OCI-M2 (cell line): ENCODE measurements around the gene KDM4F.
"Not testable (repeated sequence)": the region's sequence is repeated elsewhere in the genome, so short reads cannot be mapped to it uniquely, and the experiment has no call there.

Experiments used
- DNase-seq: peaks from one replicate; lab custom pipeline; 2025; ENCODE audit not compliant: unreplicated experiment; lab: John Stamatoyannopoulos, UW

Gene KDM4F

DNA sequence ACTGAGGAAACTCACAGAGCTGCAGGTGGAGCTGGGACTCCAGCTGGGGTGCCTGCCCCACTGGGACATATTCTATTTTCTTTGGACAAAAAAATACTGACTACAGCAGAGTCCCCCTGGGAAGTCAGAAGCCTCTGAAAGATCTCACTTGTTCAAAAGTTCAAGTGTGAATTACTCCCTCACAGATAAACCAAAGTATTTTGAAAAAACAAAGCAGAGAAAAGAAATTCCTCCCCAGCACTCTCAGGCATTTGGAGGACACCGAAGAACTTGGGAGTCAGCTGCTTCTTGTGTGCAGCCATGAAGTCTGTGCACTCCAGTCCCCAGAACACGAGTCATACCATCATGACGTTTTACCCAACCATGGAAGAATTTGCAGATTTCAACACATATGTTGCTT is at the start of gene KDM4F:
Gene KDM4F, plus strand, starts transcription at position 301 of the 400 bp plus-strand sequence.
- not testable (repeated sequence) for DNase-seq

DNA sequence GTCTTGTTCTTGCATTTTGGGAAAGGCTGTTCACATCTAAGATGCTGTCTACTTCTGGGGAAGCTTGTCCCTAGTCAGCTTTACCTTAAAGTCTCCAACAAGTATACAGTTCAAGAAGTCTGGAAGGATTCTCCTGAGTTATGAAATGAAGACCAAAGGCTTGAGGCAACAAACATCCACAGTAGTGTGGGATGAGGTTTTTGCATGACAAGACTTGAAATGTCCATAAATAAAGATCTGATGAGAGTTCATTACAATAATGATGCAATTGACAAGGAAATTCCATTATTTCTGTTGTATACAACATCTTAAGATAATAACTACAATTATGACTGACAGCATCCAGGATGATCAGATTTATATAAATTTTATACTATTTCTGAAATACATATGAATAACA is 45.5 kb upstream of the KDM4F start:
- DNase-seq: no peak

DNA sequence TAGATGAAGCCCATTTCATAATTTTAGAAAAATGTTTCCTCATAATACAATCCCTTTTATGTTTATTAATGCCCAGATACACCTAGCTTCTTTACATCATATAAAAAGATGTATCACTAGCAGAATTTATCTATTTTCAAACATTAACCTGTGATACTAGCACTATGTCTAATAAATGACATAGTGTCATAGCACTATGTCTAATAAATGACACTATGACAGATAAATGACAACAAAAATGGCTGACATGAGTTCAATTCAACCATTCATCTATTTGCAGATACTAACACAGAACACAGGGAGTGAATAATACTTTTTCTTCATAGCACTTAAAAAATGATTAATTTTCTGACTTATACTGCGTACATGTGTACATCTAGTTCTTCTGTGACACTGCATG is 43.6 kb upstream of the KDM4F start:
- no peak for DNase-seq

- DNase-seq: no peak
Observed at GRCh38 chr11:95011376-95011775, 37.8 kb upstream of the KDM4F start.

DNA sequence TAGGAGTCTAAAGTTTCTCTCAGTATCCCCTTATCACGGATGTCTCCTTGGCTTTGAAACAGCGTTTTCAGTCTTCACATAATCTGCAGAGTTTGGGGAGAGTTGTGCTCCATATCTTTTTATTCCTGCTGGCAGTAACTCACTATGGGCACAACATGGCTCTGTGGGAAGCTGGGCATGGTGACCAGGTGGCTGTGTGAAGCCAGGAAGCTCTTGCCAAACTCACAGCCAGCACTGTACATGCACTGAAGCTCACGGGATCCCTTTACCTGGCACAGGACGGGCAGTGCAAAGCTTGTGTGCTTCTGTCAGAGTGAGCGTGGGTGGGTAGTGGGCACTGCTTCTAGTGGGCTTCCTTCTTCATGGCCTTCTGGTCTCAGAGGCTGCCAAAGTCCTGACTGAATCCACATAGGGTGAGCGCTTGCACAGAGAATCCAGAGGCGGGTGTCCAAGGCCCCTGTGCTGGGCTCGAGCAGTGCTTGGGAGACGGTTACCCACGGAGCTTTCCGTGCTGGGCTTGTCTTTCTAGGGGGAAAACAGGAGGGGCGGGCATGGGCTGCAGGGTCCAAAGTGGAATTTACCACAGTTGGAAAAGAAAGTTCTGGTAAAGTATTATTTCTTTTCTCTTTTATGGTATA is 34.9 kb upstream of the KDM4F start:
- no peak for DNase-seq

GRCh38 chr11:95016139-95016538 is 33.1 kb upstream of the KDM4F start:
- DNase-seq: no peak

- DNase-seq: not testable (repeated sequence)
Observed at GRCh38 chr11:95021468-95021867, 27.8 kb upstream of the KDM4F start.

- no peak for DNase-seq
Observed at GRCh38 chr11:95024958-95025357, 24.3 kb upstream of the KDM4F start, which contains the start of gene KDM4E. Gene KDM4E, plus strand, starts transcription at chr11:95025258. Its CDS starts 300 bp downstream, at chr11:95025558.

GRCh38 chr11:95025594-95025993 is 23.6 kb upstream of the KDM4F start:
- not testable (repeated sequence) for DNase-seq

DNA sequence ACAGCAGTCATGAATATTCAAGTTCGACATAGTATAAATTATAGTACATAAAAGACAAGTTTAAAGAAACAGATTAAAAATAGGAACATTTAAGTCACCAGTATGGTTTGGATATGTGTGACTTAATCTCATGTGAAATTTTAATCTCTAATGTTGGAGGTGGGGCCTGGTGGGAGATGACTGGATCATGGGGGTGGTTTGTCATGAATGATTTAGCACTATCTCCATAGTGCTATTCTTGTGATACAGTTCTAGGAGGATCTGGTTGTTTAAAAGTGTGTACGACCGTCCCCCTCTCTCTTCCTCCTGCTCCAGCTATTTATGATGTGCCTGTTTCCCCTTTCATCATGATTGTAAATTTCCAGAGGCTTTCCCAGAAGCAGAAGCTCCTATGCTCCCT is 20.9 kb upstream of the KDM4F start:
- DNase-seq: no peak

DNA sequence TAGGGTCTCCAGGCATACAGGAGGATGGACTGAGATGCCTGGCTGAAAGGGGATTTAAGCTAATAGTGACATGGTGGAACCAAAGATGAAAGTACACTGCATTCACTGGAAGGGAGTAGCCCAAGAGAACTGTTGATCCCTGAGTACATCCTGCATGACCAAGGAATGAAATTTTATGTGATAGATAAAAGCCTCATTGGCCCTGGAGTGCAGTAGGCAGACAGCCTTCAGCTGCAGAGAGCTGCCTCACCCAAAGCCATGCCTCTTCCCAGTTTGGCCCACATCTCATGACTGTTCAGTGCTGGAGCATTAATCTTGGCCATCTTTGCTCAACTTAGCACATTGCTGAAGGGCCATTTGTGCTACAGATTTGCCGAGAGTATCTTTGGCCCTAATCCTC is 16.2 kb upstream of the KDM4F start:
- no peak for DNase-seq

- DNase-seq: no peak
Observed at GRCh38 chr11:95035316-95035715, 13.9 kb upstream of the KDM4F start.

DNA sequence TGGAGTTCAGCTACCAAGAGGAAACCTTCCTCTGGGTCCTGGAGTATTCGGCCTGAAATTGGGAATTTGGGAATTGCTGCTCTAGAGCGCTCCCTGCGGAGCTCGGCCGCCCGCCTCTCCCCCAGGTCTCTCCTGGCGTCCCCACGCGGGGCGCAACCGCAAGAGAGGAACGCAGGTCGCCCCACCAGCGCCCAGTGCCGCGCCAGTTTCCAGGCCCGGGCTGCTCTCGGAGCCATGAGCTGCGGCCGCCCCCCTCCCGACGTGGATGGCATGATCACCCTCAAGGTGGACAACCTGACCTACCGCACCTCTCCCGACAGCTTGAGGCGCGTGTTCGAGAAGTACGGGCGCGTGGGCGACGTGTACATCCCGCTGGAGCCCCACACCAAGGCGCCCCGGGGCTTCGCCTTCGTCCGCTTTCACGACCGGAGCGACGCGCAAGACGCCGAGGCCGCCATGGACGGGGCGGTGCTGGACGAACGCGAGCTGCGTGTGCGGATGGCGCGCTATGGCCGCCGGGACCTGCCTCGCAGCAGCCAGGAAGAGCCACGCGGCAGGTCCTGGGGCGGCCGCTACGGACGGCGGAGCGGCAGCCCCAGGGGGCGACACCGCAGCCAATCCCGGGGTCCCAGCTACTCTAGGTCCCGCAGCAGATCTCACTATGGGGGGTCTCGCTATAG is 11.7 kb upstream of the KDM4F start:
- DNase-seq: peak; percentile 21

GRCh38 chr11:95042239-95042638 is 7.0 kb upstream of the KDM4F start:
- no peak for DNase-seq

GRCh38 chr11:95042906-95043305 is 6.3 kb upstream of the KDM4F start:
- no peak for DNase-seq

GRCh38 chr11:95044010-95044409 is 5.2 kb upstream of the KDM4F start:
- no peak for DNase-seq

DNA sequence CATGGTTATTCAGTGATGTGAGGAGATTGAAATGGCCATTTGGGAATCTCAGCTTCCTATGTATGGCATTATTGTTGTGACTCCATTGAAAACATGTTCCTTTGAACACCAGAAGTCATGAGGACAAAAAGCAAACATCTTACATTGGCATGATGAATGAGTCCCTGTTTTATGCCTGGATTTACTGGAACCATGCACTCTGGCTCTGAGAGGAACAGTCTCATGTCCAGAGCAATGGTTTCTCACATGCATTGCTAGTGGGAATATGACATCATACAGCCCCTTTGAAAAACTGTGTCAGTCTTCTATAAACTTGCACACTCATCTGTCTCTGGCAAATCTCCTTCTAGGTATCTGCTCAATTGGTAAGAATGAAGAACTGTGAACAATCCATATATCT is 3.4 kb upstream of the KDM4F start:
- DNase-seq: no peak

GRCh38 chr11:95050595-95051202 is 1.5 kb downstream of the KDM4F start:
- DNase-seq: no peak

GRCh38 chr11:95054356-95054755 is 5.1 kb downstream of the KDM4F start:
- no peak for DNase-seq

- DNase-seq: no peak
Observed at GRCh38 chr11:95055283-95055897, 6.2 kb downstream of the KDM4F start.

DNA sequence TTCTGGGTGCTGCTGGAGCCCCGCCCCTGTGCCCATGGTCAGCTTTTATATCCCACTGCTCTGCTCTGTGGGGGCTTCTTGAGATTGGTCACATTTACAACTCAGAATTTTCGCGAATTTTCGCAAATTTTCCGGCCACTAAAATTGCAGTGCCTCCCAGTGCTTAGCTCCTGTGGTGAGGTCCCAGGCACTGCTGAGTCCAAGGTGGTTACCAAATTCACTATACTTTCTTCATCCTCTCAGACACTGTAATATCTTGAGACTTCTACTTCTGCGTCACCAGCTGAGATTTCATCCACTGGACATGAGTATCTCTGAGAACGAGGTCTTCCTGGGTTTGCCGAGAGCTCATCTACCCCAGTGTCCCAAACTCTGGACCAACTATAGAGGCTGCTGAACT is 8.7 kb downstream of the KDM4F start:
- no peak for DNase-seq

DNA sequence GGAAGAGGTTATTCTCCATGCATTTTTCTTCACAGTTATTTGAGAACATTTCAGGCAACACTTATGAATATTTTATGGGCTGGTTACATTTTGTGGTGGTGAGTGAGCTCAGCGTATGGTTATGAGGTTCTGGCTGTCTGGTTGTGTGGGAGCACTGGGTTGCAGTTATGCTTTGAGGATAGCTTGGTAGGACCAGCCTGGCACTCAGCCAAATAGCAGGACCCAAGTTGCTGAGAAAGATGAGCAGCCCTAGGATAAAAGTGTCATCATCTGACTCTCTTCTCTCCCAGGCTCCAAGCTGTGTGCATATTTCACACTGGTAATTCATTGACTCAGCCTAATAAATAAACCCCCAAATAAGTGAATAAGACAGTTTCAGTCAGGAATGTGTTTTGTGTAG is 9.4 kb downstream of the KDM4F start:
- no peak for DNase-seq
